GM18499 (cell line): ENCODE measurements around the gene CHML.

Experiments used
- ATAC-seq: cut with Tn5 transposase; IDR thresholded peaks from one replicate; pipeline ENCODE4 v1.9.1; 2021; ENCODE audit warnings: moderate number of reproducible peaks; ENCODE audit not compliant: insufficient read depth, unreplicated experiment

The CHML gene

DNA sequence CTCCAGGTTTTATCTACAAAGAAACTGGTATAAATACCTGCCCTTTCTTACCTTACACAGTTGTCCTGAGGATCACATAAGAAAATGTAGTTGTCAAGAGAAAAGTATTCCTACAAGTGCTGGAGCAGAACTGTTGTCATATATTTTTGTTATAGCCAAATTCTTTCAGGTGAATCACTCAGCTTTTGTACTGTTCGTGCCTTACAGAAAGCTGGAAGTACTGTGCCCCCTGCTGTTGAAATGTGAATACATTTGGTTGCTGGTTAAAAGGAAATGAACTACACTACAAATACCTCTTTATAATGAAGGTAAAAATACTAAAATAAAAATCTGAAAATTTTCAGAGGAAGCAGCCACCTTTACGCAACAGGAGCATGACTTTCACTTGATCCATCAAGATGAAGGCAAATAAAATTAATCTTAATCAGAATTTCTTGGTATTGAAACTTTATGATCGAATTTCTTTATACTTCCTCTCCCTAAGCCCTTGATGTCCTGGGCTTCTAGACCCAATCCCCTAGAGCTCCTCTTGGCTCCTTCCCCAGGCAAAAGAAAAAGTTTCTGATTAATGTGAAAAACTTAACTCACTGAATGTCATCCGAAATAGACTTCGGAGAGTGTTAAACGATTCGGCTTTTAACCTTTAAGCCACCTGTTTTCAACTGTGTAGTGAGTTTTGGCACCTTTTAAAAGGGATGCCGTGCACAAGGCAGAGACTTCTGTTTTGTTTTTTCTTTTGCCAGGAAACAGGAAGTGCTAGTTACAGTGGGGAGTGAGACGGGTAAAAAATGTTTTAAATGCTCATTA, 12.5 kb downstream of the CHML start:
- ATAC-seq, result peak; percentile 51

DNA sequence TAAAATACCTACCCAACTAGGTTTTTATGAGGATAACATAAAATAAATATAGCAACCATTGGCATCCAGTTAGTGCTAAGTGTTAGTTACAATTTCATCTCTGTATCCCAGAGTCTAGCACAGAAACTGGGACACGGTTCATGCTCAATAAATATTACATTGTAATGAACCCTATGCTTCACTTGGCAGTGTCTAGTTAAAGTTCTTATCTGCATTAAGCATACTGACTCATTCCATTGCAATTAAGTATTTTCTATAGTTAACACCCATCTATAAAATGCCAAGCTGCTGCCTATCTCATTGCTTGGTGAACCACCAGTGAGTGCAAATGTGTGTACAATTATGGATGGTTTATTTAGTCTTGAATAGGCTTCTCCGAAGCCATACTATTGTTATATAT, 15.2 kb downstream of the CHML start:
- ATAC-seq, result no peak

DNA sequence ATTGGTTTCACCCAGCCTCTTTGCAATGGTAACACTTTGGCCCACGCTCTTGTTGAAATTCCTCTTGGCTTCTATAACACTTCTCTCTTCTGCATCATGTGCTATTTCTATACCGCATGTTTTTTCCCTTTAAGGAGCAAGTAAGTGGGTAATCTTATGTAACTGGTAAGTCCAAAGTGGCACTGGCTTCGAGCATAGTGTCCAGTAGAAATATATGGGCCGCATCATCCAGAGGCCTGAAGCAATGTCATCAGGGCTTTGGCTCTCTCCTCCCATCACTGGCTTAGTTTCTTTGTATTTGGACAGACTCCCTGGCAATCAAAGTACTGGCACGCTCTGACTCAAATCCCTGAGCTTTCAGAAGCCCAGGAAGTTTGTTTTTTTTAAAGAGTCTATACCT, 17.5 kb downstream of the CHML start:
- no peak for ATAC-seq

DNA sequence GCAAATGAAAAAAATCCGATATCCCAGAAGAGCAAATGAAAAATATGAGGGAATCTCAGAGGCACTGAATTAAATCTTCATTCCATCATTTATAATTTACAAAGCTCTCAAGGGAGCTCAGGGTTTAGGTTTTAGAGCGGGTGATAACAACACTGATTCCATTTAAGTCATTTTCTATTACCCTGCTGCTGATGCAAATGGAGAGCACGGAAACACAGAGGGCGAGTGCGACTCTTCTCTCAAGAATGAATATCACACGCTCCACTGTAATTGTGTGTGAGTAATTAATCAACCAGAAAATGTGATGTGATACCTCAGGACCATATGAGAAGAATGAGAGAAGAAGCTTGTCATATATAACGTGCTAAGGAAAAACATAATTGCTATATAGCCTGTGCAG, 22.7 kb downstream of the CHML start:
- ATAC-seq, result no peak

DNA sequence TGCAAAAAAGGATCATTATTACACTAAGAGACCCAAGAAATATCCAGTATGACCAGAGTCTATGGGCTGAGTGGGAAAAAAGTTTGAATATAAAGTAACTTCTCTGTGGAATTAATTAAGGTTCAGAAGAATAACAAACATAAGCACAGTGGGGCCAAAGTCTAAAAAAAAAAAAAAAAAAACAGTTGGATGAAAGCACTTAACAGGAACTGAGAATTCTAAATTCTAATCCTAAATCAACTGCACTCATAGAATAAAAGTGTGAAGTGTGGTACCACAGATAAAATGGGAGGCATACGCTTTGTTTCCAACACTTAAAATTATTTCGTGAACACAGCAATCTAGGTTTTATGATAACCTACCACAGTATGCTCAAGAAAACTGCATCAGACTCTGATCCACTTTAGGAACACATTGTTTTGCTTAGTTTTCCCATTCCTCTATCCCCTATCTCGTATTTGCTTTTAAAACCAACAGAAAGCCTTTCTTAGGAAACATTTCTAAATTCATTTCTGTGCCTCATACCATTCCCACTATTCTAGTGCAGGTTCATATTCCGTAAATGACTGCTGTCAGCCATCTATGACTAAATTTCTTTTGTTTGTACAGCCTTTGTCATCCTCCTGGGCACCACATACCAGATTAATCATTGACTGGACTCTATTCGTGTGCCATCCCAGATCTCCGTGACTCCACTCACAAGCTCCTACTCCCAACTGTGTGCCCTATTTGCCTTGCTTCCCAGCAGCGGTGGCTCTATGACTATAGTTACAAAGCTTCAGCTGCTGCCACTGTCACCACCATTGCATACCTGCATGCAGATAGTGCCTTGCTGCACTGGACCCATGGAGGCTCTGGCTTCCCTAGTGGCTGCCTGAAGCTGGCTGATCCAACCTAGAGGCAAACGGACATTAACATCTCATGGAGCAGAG, 24.9 kb downstream of the CHML start:
- ATAC-seq, result no peak

DNA sequence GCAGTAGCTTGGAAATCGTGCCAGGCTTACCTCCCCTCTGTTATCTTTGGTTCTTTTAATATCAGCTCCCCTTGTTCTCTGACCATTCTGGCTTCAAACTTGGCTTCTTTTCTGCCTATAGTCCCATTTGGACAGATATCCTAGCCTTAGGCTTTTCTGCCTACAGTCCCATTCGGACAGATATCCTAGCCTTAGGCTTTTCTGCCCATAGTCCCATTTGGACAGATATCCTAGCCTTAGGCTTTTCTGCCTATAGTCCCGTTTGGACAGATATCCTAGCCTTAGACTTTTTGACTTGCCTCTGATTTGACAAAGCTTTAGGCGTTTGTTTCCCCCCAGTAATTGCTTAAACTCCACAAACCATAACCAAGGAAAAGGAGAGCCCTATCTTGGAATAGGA, 25.6 kb downstream of the CHML start:
- ATAC-seq, result no peak

DNA sequence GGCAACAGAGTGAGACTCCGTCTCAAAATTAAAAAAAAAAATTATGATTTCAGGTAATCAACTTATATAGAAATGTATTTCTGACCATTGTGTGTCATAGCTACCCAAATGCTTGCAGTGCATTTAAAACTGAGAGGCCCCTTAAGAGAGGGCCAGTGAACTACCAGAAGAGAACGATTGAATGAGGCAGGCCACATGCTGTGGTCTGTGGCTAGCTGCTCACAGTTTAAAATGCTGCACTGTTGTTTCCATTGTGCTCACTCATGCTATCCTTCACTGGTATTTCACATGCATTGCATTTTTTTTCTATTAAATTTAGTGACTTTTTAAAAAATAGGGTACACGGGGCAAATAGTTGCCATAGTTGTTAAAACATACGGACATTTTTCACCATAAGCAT, 26.0 kb downstream of the CHML start:
- ATAC-seq, result no peak

DNA sequence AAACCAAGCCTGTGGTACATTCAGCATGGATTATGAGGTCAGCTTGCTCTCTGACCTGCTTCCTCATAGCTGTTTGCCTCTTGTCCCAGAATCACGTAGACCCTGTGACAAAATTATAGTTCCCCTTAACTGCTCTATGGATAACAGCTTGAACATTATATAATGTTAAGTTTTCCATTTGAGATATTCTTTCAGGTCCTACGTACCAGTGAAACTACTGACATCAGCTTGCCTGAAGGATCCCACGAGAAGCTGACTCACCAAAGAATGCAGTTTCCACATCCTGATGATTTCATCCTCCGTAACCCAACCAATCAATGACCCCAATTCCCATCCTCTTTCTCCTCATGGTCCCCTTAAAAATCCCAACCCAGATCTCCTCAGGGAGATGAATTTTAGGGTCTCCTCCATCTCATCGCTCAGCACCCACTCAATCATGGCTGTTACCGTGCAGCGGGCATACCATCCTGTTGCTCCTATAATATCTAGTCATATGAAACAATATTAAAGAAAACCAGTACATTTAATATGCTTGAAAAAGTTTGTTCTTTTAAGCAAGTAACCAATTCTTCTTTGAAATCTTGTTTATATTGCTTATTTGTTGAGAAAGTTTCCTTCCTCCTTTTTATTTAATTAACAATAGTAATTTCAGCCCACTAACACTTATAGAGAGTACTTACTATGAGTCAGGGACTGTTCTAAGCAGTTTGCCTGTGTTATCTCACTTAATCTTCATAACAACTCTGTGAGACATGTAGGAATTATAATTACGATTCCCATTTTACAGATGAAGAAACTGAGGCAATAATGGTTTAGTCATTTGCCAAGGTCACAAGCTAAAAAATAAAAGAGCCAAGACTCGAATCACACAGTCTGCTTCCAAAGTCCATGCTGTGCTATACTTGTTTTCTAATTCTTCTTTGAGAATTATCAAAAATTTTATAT, 27.4 kb downstream of the CHML start:
- no peak for ATAC-seq

DNA sequence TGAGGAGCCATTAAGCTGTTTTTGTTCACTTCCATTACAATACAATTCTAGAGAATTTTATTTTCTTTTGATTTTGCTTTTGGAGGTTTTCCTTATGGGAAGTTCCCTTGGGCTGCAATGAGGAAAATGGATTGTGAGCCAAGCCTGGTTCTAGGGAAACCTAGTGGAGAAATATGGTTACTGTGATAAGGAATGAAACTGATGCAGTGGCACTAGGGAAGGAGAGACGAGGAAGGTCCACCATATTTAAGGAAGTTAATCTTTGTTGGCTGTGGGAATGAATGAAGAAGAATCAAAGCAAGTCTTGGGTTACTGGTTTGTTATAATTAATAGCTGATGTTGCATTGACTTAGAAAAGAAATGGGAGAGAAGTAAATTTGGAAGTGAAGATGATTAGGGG, 28.4 kb downstream of the CHML start:
- ATAC-seq, result no peak

DNA sequence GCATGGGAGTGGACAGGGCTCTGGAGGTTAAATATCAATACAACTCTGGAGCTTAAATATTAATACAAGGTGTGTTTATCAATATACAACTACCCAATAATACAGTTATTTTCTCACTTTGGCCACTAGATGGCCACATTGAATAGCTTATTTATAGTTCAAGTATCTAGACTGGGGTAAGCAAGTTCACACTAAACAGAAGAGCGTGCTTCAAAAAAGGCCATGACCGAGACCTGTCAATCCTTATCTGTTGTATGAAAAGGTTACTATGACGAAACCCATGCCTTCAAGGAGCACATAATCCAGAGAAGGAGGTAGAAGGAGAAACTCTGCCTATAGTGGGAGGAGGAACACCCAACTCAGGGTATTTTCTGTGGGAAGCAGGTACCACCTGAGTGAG, 29.1 kb downstream of the CHML start:
- ATAC-seq, result peak; percentile 95

DNA sequence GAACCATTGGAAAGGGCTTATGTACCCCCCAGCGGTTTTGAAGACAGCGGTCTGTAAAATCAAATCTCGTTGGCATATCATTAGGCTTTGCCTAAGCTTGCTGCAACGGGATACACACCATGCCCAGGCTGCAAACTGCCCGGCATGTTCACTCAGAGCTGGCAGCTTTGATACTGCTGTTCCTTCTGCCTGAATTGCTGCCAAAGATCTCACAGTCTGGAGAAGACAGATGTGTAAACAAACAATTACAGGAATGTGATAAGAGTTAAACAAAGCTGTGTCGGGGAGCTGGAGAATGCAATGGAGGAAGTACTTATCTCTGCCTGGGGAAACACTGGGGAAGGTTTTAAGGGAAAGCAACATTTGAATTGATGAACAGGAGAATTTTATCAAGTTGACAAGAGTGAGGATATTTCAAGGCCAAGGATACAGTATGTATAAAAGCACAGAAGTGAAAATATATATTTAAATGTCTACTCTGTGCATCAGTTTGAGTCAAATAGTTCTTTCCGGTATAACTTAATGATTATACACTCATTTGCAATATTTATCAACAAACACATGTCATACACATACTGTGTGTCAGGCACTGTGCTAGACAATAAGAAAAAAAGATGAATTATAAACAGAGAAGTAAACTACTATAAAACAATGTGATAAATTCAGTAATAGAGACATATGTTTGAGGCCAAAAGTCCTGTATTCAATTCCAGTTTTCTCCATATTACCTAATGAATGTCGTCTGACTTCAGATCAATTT, 29.9 kb downstream of the CHML start:
- ATAC-seq, result no peak

DNA sequence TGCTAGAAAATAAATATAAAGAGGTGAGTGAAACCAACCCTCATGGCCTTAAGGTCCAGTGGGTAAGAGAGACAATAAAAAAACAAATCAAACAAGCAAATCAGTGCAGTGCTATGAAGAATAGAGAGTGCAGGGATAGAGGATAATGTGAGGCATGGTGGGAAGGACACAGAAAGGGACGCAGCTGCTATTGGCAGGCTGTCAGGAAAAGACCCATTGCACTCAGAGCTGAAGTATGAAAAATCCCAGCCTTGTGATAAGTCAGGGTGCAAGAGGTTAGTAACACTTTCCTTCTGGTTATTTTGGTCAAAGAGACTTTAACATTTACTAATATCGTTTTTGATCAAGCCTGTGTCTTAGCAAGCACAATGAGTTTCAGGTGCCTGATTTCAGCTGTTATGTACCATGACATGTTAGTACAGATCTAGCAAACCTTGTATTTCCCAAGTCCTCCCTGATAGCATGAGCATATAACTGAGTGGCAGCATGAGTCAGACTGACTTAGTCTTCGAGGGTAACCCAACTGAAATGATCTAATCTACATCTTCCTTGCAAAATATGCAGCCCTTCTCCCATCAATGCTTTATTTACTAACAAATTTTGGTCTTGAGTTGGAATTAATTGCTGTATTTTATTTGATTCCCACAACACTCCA, 31.7 kb downstream of the CHML start:
- ATAC-seq, result no peak

DNA sequence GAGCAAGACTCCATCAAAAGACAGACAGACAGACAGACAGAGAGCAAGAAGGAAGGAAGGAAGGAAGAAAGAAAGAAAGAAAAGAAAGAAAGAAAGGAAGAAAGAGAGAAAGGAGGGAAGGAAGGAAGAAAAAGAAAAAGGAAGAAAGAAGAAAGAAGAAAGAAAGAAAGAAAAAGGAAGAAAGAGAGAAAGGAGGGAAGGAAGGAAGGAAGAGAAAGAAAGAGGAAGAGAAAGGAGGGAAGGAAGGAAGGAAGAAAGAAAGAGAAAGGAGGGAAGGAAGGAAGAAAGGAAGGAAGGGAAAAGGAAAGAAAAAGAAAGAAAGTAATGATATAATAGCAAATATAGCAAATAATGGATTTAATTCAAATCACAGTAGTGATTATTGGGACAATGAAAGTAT, 32.7 kb downstream of the CHML start:
- no peak for ATAC-seq

DNA sequence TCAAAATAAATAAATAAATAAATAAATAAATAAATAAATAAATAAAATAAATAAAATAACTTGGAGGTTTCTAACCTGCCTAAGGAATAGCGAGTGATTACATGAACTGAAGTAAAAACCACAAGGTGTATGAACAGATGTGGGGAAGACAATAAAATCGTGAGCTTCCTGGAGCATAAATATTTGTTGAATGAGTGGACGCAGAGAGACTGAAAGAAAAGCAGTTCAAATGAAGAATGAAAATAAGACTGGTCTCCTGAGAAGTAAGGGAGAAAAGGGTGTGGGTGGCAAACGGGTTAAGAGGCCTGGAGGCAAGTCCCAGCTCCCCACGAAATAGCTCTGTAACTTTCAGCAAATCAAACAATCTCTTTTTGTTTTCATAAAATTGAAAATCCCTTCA, 33.6 kb downstream of the CHML start:
- ATAC-seq, result no peak

DNA sequence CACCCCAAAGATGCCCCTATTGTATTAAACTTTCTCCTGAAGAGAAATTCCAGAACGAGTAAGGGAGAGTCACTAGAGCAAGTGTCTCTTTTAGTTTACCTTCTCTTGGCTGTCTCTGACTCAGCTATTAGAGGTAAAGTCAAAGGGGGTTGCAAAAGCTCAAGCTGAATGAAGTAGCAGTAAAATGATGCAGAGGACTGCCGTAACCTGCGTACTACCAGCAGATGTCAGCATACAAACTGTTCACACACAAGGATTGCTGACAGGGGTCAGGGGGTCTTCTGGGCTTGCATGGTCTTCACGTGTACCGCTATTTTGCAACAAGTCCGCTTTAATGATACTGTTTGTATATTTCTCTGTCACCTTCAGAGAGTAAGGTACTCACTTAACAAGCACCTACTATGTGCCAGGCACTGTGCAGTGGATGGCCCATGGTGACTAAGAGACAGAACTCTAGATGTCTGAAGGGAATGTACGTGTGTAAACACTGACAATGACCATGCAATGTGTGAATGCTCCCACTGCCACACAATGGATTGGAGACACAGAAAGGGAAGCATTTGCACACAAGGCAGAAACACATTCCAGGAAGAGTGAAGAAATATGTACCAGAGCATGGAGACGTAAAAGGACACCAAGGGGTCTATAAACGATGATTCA, 34.9 kb downstream of the CHML start:
- ATAC-seq, result no peak

DNA sequence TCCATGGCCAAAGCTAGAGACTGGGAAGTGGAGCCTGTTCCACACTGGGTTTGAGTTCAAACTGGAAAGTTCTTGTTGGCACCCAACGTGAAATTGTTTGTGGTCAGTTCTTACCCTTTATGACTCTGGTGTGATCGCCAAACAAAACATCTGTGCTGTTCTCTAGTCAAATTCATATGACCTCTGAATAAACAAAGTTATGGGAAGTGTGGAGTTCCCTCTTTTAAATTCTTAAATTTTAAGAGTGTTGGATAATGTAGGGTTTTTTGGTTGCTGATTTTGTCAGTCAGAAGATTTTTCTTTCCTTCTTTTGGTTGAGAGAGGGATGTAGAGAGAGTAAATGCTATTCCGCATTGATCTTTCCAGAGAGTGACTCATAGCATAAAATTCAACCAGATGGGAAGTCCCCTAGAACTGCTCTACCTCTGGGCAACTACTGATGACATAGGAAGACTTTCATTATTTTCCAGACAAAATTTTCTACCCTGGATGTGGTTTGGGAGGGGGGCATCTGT, 36.4 kb downstream of the CHML start:
- ATAC-seq, result no peak

DNA sequence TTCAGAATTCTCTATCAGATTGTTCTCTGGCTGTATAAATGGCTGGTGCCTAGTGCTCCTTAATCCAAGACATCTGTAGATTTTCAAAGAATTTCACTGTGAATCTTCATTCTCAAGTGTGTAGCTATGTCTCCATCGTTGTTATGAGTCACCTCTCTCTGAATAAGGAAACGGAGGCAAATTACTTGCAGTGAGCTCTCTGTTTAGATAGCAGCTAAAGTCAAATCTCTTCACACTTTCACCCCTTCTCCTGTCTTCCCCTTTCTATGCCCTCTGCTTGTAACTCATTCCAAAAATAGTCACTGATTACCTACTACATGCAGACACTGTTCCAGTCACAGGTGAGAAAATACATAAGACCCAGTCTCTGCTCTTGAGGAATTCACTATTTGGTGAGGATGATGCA, 39.7 kb downstream of the CHML start:
- peak; percentile 86 for ATAC-seq

DNA sequence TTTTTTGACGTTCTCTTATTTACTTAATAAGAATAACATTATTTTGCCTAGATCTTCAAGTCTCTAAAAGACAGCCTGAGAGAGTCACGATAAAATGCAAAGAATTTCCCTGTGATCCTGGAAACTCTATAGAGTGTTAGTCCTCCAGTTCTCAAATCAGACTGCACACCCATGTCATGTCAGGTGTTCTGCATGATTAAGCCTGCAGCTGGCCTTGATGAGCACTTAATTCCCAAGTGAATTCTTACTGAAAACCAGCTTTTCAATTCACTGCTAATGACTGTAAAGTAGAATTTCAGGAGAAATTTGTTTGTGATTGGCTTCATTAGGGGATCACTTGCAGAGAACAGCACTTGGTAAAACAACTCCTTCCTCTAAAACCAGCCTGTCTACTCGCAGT, 41.9 kb downstream of the CHML start:
- ATAC-seq, result no peak

DNA sequence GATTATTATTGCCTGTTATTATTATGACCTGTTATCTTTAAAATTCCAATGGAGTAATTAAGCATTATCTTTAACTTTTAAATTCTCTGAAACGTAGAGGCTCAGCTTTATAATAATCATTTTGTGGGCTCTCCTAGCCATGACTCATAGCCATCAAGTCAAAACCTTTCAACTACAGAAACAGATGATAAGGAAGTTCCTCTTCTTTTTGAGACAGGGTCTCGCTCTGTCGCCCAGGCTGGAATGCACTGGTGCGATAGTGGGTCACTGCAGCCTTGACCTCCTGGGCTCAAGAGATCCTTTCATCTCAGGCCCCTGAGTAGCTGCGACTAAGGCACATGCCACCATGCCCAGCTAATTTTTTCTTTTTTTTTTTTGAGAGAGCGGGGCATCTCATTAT, 43.5 kb downstream of the CHML start:
- ATAC-seq, result no peak
